GM10248 (cell line): ENCODE measurements around the gene PBXIP1.

Source experiments
- CTCF ChIA-PET: fragments of 300-600 bp; sonication (Branson Sonifier 250); formaldehyde crosslinking; extraction: SDS; loops from one replicate; lab custom pipeline; 2021; ENCODE audit warnings: antibody characterized with exemption; lab: Yijun Ruan, JAX
- POLR2A ChIA-PET: fragments of 350-650 bp; sonication (Branson Sonifier 250); formaldehyde crosslinking; extraction: SDS; loops from one replicate; lab custom pipeline; 2020; ENCODE audit warnings: antibody characterized with exemption; lab: Yijun Ruan, JAX
- DNase-seq: peaks from one replicate; pipeline ENCODE4 v3.0.0; 2012; ENCODE audit errors: extremely low spot score
- TF ChIP-seq, protein P1 (sequence below): IDR thresholded peaks from 2 replicates; pipeline ENCODE4 v1.5.1; 2012; ENCODE audit warnings: mild to moderate bottlenecking, low read depth; ENCODE audit errors: extremely low read depth, missing control alignments, control extremely low read depth

Gene PBXIP1

DNA sequence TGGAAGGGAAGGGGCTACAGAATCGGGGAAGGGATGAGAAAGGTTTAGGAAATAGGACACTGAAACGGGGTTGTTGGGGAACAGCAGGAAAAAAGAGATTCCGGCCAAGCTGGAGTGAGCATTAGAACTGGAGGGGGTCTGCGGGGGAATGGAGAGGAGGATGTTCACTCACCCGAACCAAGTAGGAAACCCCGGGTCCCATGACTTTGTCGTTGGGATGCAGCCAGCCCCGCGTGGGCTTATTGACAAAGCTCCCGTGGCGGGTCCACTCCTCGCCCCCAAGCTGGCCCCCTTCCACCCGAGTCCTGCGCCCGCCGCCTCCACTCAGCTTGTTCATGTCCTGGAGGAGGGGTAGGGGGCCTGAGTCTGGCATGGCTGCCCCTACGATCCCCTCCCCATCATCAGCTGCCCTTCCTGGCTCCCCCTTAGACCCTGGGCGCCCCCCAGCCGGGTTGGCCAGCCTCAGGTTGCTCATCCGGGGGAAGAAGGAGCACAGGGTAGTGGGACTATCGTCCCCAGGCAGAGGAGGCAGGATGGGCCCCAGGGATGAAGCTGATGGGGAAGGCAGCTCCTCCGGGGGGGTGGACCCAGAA is 14.1 kb upstream of the PBXIP1 start:
- ChIA-PET POLR2A (interaction anchor here (1.3 to 2.3 kb wide), 3 partner anchors 9 to 30 kb away, joined by 4 to 6 read pairs (median 4); partner anchors contain the start of gene PYGO2), CTCF (interaction anchor here (1.0 to 5.3 kb wide), 13 partner anchors 8 to 207 kb away, joined by 3 to 51 read pairs (median 5); partner anchors contain the start of genes FLAD1, PBXIP1 and PYGO2)
- TF ChIP-seq, protein P1, sequence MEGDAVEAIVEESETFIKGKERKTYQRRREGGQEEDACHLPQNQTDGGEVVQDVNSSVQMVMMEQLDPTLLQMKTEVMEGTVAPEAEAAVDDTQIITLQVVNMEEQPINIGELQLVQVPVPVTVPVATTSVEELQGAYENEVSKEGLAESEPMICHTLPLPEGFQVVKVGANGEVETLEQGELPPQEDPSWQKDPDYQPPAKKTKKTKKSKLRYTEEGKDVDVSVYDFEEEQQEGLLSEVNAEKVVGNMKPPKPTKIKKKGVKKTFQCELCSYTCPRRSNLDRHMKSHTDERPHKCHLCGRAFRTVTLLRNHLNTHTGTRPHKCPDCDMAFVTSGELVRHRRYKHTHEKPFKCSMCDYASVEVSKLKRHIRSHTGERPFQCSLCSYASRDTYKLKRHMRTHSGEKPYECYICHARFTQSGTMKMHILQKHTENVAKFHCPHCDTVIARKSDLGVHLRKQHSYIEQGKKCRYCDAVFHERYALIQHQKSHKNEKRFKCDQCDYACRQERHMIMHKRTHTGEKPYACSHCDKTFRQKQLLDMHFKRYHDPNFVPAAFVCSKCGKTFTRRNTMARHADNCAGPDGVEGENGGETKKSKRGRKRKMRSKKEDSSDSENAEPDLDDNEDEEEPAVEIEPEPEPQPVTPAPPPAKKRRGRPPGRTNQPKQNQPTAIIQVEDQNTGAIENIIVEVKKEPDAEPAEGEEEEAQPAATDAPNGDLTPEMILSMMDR, result no peak
- DNase-seq, result no peak

DNA sequence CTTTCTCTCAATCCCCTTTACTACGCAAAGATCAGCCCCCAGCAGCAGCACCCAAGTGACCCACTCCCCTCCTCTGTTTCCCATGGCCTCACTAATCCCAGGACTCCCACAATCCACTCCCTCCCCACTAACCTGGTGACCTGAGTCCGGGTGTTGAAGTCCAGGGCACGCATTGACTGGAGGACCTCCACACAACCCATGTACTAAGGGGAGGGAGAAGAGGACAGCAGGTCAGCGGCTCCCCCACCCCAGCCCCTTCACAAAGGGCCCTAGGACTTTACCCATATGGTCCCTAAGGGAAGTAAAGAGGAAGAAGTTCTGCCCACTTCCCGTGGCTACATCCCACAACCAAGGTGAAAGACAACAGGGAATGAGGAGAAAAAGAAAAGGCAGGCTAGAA is 13.3 kb upstream of the PBXIP1 start:
- TF ChIP-seq, protein P1, result no peak
- CTCF ChIA-PET, result interaction anchor here (0.9 to 5.3 kb wide), 8 partner anchors 8 to 122 kb away, joined by 3 to 51 read pairs (median 6); partner anchors contain the start of genes FLAD1, PBXIP1 and PYGO2
- POLR2A ChIA-PET, result no interaction called here
- no peak for DNase-seq

DNA sequence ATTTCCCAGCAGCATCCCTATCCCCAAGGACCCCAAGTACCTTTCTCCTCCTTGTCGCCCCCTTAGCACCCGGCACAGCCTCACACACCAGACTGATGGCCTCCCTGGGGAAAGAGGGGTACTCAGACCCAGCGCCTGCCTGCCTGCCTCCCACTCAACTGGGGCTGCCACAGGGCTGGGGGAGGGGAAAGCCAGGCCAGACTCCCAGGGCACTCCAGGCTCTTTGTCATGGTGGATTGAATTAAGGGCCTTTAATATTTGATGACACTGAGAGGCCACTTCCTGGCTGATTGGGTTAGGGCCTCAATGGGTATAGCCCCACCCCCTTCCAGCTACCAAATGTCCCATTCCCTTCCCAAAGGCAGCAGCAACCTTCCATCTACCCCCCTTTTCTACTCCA is 12.8 kb upstream of the PBXIP1 start:
- CTCF ChIA-PET, result interaction anchor here (0.9 to 5.3 kb wide), 5 partner anchors 7 to 123 kb away, joined by 3 to 51 read pairs (median 6); partner anchors contain the start of genes PBXIP1 and PYGO2
- DNase-seq, result no peak
- POLR2A ChIA-PET, result no interaction called here
- TF ChIP-seq, protein P1, result no peak

DNA sequence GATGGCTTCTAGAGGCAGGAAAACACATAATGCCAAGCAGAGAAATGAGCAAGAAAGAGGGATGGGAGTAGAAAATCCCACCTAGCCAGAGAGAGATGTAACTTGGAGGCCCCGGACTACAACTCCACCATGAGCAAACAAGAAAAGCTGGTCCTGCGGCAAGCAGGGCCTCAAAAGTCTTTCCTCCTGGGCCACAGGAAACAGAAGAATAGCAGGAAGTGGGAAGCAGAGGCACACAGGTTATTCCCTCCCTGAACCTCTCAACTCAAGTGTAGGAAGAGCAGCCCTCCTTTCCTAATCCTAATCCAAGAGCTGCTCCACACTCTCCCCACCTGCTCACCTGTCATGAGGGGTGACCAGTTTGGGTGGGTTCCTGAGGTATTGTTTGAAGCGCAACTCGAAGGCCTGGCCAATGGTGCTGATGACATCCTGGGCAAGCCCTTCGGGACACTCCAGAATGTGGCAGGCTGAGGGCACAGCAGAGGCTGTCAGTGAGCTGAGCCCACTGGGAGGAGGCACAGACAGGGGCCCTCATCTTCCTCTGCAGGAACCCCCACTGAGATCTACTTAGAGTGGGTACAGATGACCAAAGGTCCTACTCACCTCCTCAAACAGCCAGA is 11.5 kb upstream of the PBXIP1 start:
- CTCF ChIA-PET, result interaction anchor here (1.7 to 2.4 kb wide), 2 partner anchors 32 to 50 kb away, joined by 5 to 6 read pairs; no protein-coding TSS in a partner anchor
- POLR2A ChIA-PET, result no interaction called here
- TF ChIP-seq, protein P1, result no peak
- no peak for DNase-seq

DNA sequence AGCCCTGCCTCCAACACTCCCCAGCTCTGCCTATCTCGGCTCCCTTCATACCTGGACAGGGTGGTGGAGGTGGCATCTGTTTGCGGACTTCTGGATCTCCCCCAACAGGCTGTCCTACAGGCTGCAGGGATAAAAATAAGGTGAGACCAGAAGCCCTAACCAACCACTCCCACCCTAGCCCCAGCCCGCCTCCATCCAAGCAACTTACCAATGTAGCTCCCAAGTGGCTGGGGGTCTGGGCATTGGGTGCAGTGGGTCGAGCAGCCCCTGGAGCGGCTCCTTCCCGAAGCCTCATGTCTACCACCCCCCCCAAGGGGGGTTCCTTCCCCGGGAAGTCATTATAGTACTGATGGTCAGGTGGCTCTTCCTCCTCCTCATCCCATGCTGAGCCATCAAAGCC is 10.2 kb upstream of the PBXIP1 start:
- DNase-seq, result no peak
- POLR2A ChIA-PET, result interaction anchor here (0.5 to 0.6 kb wide), 2 partner anchors 29 to 102 kb away, joined by 3 to 9 read pairs; no protein-coding TSS in a partner anchor
- CTCF ChIA-PET, result interaction anchor here (0.7 to 2.4 kb wide), 7 partner anchors 7 to 95 kb away, joined by 3 to 7 read pairs (median 4); partner anchors contain the start of genes ADAM15 and PBXIP1
- TF ChIP-seq, protein P1, result no peak

DNA sequence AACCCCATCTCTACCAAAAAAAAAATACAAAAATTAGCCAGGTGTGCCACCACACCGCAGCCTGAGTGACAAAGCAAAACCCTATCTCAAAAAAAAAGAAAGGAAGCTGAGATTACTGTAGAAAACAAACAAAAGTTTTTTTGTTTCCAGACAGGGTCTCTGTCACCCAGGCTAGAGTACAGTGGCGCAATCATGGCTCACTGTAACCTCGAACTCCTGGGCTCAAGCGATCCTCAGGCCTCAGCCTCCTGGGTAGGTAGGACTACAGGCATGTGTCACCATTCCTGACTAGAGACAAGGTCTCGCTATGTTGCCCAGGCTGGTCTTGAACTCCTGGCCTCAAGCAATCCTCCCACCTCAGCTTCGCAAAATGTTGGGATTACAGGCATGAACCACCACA is 8.5 kb upstream of the PBXIP1 start:
- ChIA-PET POLR2A (no interaction called here), CTCF (interaction anchor here (0.8 to 1.9 kb wide), 4 partner anchors 9 to 58 kb away, joined by 3 to 7 read pairs (median 3); partner anchors contain the start of gene PBXIP1)
- no peak for DNase-seq
- TF ChIP-seq, protein P1, result no peak
